ENCODE data around the gene HNRNPA2B1. TPM values are rescaled to one million over a fixed set of nuclear protein-coding genes. Genes with fewer than 3 reads are reported as not detected.

Gene HNRNPA2B1
- total RNA-seq, 4 donors from 2014 or later = 78.1 to 133 (median 99.4) TPM

GRCh38 chr7:26157520-26158105, 42.9 kb downstream of the HNRNPA2B1 start:
- intact Hi-C loops (cut with DNase I; ENCODE audit: low total_unique reads) = no loop called here
- TF ChIP-seq POLR2A (IDR thresholded peaks at IDR 0.05) = no peak
- TF ChIP-seq, protein P1, sequence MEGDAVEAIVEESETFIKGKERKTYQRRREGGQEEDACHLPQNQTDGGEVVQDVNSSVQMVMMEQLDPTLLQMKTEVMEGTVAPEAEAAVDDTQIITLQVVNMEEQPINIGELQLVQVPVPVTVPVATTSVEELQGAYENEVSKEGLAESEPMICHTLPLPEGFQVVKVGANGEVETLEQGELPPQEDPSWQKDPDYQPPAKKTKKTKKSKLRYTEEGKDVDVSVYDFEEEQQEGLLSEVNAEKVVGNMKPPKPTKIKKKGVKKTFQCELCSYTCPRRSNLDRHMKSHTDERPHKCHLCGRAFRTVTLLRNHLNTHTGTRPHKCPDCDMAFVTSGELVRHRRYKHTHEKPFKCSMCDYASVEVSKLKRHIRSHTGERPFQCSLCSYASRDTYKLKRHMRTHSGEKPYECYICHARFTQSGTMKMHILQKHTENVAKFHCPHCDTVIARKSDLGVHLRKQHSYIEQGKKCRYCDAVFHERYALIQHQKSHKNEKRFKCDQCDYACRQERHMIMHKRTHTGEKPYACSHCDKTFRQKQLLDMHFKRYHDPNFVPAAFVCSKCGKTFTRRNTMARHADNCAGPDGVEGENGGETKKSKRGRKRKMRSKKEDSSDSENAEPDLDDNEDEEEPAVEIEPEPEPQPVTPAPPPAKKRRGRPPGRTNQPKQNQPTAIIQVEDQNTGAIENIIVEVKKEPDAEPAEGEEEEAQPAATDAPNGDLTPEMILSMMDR (IDR thresholded peaks at IDR 0.05) = no peak
- no peak overlapping the region for H3K4me3 ChIP-seq (ENCODE audit: low read depth, poor library complexity, severe bottlenecking)
- no peak for DNase-seq (ENCODE audit: low spot score in 2 of 2)
- WGBS, 2 donors = 87 to 88% methylated on average over 4 of the region's 4 CpGs

DNA sequence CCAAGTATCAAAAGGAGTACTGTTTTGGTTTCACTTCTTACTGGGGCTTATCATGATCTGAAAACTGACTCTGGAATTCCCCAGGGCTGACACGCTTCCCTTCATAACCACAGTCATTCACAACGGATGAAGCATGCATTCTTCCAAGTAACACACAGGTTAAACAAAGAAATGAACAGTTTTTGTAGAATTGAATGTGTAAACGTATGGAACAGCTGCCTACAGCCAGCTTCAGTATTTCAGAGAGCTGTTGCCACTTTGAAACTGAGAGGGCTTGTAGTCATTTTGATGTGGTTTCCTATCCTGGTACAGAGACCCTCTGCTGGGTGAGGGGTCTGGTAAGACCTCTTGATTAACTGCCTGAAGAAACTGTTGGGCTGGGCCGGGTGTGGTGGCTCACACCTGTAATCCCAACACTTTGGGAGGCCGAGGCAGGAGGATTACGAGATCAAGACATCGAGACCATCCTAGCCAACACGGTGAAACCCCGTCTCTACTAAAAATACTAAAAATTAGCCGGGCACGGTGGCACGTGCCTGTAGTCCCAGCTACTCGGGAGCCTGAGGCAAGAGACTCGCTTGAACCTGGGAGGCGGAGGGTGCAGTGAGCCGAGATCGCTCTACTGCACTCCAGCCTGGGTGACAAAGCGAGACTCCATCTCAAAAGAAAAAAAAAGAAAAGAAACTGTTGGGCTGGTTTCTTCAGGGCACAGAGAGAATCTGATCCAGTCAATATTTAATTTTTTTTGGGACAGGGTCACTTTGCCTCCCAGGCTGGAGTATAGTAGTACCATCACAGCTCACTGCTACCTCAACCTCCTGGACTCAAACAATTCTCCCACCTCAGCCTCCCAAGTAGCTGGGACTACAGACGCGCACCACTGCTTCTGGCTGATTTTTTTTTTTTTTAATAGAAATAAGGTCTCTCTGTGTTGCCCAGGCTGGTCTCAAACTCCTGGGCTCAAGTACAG, 43.8 kb downstream of the HNRNPA2B1 start:
- no peak for DNase-seq (ENCODE audit: low spot score in 2 of 2)
- WGBS, 2 donors = 53 to 68% methylated on average over 20 of the region's 20 CpGs
- TF ChIP-seq, protein P1 (IDR thresholded peaks at IDR 0.05) = no peak
- no peak for TF ChIP-seq POLR2A (IDR thresholded peaks at IDR 0.05)
- intact Hi-C loops (cut with DNase I; ENCODE audit: low total_unique reads) = no loop called here
- no peak overlapping the region for H3K4me3 ChIP-seq (ENCODE audit: low read depth, poor library complexity, severe bottlenecking)

- DNase-seq (ENCODE audit: low spot score in 2 of 2) = no peak
- no peak overlapping the region for H3K4me3 ChIP-seq (ENCODE audit: low read depth, poor library complexity, severe bottlenecking)
- intact Hi-C loops (cut with DNase I; ENCODE audit: low total_unique reads) = no loop called here
- 50% methylated on average over 8 of the region's 8 CpGs for WGBS, 2 donors
- no peak for TF ChIP-seq POLR2A (IDR thresholded peaks at IDR 0.05)
- TF ChIP-seq, protein P1 (IDR thresholded peaks at IDR 0.05) = no peak
Measured at GRCh38 chr7:26155531-26156375, 44.8 kb downstream of the HNRNPA2B1 start.

DNA sequence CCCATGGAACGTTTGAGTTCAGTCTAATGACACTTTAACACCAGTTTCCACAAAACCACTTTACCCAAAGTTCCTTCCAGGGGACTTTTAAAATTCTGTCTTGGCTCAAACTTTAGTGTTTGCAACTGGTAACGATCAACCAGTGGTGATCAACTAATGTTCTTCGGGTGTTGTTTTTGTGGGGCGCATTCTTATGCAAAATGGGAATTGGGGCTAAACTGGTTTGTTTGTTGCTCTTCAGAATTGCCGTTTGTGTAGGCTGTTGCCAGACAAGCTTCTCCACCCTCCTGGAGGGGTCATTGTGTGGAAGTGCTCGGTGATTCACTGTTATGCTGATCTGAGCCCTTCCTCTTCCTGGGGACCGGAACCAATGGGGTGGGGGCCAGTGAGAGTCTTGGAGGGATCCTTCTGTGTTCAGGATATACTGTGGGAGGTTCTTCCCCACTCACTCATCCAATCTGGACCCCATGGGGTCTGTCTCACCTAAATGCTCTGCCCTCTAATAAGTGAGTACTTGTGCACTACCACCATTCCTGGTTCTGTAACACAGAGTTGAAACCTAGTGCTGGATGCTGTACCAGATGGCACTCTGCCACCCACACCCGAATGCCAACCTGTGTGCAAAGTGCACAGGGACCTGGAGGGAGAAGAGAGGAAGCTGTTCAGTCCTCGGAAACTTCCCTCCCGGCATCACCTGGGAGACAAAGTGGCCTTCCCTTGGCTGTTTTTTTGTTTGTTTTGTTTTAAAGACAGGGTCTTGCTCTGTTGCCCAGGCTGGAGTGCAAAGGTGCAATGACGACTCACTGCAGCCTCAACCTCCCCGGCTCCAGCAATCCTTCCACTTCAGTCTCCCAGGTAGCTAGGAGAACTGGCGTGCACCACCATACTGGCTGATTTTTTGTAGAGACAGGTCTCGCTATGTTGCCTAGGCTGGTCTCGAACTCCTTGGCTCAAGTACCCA, 46.4 kb downstream of the HNRNPA2B1 start:
- TF ChIP-seq, protein P1 (IDR thresholded peaks at IDR 0.05) = no peak
- TF ChIP-seq POLR2A (IDR thresholded peaks at IDR 0.05) = no peak
- 56 to 57% methylated on average over 15 of the region's 15 CpGs for WGBS, 2 donors
- peak in 1 of 2 donors; percentile 36 for DNase-seq (ENCODE audit: low spot score in 2 of 2)
- intact Hi-C loops (cut with DNase I; ENCODE audit: low total_unique reads) = no loop called here
- no peak overlapping the region for H3K4me3 ChIP-seq (ENCODE audit: low read depth, poor library complexity, severe bottlenecking)
